ENCODE data around the gene STXBP3. TPM values are rescaled to one million over a fixed set of nuclear protein-coding genes. Genes with fewer than 3 reads are reported as not detected.

Gene STXBP3
- total RNA-seq, 1 donor from 2014 or later = 36.7 TPM

- H3K4me3 ChIP-seq (ENCODE audit: low read depth, low read length) = no peak overlapping the region
- no peak for TF ChIP-seq CTCF (conservative IDR thresholded peaks at IDR 0.05; ENCODE audit: low read depth, low read length)
- no peak for DNase-seq (ENCODE audit: low read depth)
These were observed 111.9 kb downstream of the STXBP3 start for GRCh38 chr1:108858230-108858950.

Other genes with a start within 250 kb of the STXBP3 start
- 6.1 TPM in 2 replicates for gene EEIG2, start 186.6 kb upstream of the STXBP3 start, total RNA-seq
- gene HENMT1, start 85.6 kb upstream of the STXBP3 start, total RNA-seq = 2.8 and 7.7 TPM in 2 replicates
- gene PRPF38B, start 54.4 kb upstream of the STXBP3 start, total RNA-seq = 11.2 and 13.7 TPM in 2 replicates
- gene FNDC7, start 33.8 kb upstream of the STXBP3 start, total RNA-seq = not detected in 2 replicates
- gene AKNAD1, start 110.4 kb downstream of the STXBP3 start, total RNA-seq = not detected in 2 replicates
- 35.2 and 49.9 TPM in 2 replicates for gene GPSM2, start 130.3 kb downstream of the STXBP3 start, total RNA-seq
- 17.7 and 19.4 TPM in 2 replicates for gene CLCC1, start 216.8 kb downstream of the STXBP3 start, total RNA-seq

Measured in epithelial cell of proximal tubule (primary cell).